ENCODE data around the gene CDC42.

GRCh38 chr1:22074803-22075202 lies 22.3 kb downstream of the CDC42 start:
- TF ChIP-seq KAT2B (IDR thresholded peaks at IDR 0.05; ENCODE audit: borderline replicate concordance, low read depth, low read length) (no peak), PRPF4 (IDR thresholded peaks at IDR 0.05; ENCODE audit: low read depth, low read length, poor library complexity, severe bottlenecking) (no peak), SOX6 (IDR thresholded peaks at IDR 0.05) (no peak), SOX6 (CRISPR knock-in tag; IDR thresholded peaks at IDR 0.05) (no peak), TBP (CRISPR knock-in tag; IDR thresholded peaks at IDR 0.05) (no peak), ARNT (IDR thresholded peaks at IDR 0.05) (no peak), FOXJ3 (CRISPR knock-in tag; IDR thresholded peaks at IDR 0.05; ENCODE audit: borderline replicate concordance) (no peak), U2AF2 (IDR thresholded peaks at IDR 0.05; ENCODE audit: low read depth, low read length) (no peak), POLR2AphosphoS2 (IDR thresholded peaks at IDR 0.05; ENCODE audit: low read depth, low read length) (no peak), ZNF263 (CRISPR knock-in tag; IDR thresholded peaks at IDR 0.05) (no peak), ATF7 (IDR thresholded peaks at IDR 0.05) (no peak), ATF7 (CRISPR knock-in tag; IDR thresholded peaks at IDR 0.05) (no peak), NPAS2 (CRISPR knock-in tag; IDR thresholded peaks at IDR 0.05; ENCODE audit: borderline replicate concordance) (no peak), CTCF (CRISPR knock-in tag; IDR thresholded peaks at IDR 0.05) (no peak)
- TF ChIP-seq, protein P1, sequence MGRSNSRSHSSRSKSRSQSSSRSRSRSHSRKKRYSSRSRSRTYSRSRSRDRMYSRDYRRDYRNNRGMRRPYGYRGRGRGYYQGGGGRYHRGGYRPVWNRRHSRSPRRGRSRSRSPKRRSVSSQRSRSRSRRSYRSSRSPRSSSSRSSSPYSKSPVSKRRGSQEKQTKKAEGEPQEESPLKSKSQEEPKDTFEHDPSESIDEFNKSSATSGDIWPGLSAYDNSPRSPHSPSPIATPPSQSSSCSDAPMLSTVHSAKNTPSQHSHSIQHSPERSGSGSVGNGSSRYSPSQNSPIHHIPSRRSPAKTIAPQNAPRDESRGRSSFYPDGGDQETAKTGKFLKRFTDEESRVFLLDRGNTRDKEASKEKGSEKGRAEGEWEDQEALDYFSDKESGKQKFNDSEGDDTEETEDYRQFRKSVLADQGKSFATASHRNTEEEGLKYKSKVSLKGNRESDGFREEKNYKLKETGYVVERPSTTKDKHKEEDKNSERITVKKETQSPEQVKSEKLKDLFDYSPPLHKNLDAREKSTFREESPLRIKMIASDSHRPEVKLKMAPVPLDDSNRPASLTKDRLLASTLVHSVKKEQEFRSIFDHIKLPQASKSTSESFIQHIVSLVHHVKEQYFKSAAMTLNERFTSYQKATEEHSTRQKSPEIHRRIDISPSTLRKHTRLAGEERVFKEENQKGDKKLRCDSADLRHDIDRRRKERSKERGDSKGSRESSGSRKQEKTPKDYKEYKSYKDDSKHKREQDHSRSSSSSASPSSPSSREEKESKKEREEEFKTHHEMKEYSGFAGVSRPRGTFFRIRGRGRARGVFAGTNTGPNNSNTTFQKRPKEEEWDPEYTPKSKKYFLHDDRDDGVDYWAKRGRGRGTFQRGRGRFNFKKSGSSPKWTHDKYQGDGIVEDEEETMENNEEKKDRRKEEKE (IDR thresholded peaks at IDR 0.05), result no peak

All from HepG2 (cell line).